ENCODE data around the gene ACSL6. TPM values are rescaled to one million over a fixed set of nuclear protein-coding genes. Genes with fewer than 3 reads are reported as not detected.

Gene ACSL6
- total RNA-seq, 4 donors from 2014 or later, result 0.04 to 3.2 (median 1.1) TPM

DNA sequence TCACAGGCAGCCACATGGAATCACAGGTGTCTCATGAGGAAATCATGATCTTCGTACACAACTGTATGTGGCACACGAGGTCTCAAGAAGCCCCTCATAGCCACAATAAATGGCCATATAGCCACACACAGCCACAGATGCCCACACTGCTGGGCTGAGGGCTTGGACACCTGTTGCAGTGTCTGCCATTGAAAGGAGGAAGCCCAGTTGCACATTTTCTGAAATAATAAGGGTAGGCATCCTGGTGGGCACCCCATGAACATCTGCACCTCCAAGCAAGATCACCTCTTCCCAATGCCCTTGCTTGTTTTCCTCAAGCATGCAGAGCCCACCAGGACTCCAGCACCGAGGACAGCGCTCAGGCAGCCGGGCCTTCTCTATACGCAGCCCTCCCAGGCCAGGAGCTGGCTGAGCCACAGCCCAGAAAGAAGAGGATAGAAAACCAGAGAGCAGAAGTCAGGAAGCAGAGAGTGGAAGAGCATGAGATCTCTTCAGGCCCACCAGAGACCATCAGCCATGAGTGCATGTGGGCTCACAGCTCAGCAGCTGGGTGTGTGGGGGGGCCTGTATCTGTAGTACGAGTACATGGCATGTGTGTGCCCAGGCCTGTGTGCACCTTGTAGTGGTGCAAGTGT is 1.0 kb upstream of the ACSL6 start:
- no peak for DNase-seq
- no peaks in the 10 kb centered on the region for H3K9me3 ChIP-seq
- intact Hi-C loops (cut with DNase I), result no loop called here
- WGBS, 2 donors, result 58 to 88% methylated on average over 3 of the region's 7 CpGs
- H3K27ac ChIP-seq, result no peak overlapping the region
- peaks cover 0 to 39% (median 0%) of the 10 kb centered on the region in 4 donors for H3K27me3 ChIP-seq
- H3K4me3 ChIP-seq, result peak overlapping the region in 1 of 4 donors; percentile 77
- TF ChIP-seq POLR2A (IDR thresholded peaks at IDR 0.05) (no peak), CTCF (IDR thresholded peaks at IDR 0.05) (no peak)
- H3K4me1 ChIP-seq, result peaks cover 13 to 39% (median 14%) of the 10 kb centered on the region in 3 donors
- no peaks in the 10 kb centered on the region for H3K36me3 ChIP-seq

DNA sequence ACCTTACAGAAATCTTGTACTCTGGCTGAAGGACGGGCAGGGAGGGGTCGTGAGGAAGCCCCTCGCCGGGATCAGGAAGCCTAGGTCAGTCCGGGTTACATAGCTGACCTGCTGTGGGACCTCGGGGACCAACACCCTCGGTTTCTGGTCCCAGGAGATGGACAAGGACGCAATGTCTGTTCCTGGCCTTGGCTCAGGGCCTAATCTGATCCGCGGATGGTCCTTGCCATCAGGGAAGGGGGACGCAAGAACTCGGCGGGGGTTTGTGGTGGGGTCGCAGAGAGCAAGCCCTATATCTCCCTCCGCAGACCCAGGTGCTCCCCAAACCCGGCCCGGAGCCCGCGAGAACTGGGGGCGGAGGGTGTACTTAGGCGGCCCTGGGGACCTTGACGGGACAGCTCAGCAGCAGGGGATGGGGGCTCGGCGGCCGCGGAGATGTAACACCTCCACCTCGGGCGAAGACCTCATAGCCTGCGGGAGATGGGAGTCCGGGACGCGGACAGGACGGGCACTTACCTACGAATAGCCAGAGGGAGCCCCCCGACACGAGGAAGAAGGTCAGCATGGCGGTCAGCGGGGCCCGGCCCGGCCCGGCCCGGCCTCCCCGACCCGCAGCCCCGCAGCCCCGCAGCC is 353 bp downstream of the ACSL6 start:
- H3K27ac ChIP-seq, result no peak overlapping the region
- H3K4me3 ChIP-seq, result peak overlapping the region; percentile 43 to 77 (median 55)
- intact Hi-C loops (cut with DNase I), result no loop called here
- 28 to 36% methylated on average over 2 to 8 of the region's 46 CpGs for WGBS, 2 donors
- H3K9me3 ChIP-seq, result no peaks in the 10 kb centered on the region
- H3K36me3 ChIP-seq, result no peaks in the 10 kb centered on the region
- peaks cover 13 to 39% (median 14%) of the 10 kb centered on the region in 3 donors for H3K4me1 ChIP-seq
- TF ChIP-seq CTCF (IDR thresholded peaks at IDR 0.05) (no peak), POLR2A (IDR thresholded peaks at IDR 0.05) (no peak)
- peaks cover 0 to 29% (median 0%) of the 10 kb centered on the region in 4 donors for H3K27me3 ChIP-seq
- no peak for DNase-seq

DNA sequence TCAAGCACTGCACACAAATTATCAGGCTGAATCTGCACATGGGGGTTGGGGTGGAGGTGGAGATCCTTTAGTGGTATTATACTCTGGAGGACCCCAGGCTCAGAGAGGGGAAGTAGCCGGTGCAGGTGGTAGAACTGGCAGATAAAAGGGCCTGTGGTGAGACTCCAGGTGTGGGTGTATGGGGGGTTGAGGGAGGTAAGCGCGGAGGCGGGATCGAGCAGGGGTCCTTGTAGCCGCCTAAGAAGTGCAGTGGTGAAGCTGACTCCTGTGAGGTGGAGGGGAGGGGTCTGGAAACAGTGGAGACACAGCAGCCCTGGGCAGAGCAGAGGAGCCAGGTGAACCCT is 841 bp downstream of the ACSL6 start:
- no peak for DNase-seq
- no peak for TF ChIP-seq CTCF (IDR thresholded peaks at IDR 0.05)
- whole genome bisulfite sequencing, 2 donors, result 83 to 95% methylated on average over 6 of the region's 6 CpGs
- Histone ChIP-seq H3K36me3 (no peaks in the 10 kb centered on the region), H3K27ac (no peak overlapping the region), H3K27me3 (peaks cover 0 to 27% (median 0%) of the 10 kb centered on the region in 4 donors), H3K4me1 (peaks cover 13 to 39% (median 14%) of the 10 kb centered on the region in 3 donors), H3K9me3 (no peaks in the 10 kb centered on the region), H3K4me3 (no peak overlapping the region)
- intact Hi-C loops (cut with DNase I), result no loop called here

DNA sequence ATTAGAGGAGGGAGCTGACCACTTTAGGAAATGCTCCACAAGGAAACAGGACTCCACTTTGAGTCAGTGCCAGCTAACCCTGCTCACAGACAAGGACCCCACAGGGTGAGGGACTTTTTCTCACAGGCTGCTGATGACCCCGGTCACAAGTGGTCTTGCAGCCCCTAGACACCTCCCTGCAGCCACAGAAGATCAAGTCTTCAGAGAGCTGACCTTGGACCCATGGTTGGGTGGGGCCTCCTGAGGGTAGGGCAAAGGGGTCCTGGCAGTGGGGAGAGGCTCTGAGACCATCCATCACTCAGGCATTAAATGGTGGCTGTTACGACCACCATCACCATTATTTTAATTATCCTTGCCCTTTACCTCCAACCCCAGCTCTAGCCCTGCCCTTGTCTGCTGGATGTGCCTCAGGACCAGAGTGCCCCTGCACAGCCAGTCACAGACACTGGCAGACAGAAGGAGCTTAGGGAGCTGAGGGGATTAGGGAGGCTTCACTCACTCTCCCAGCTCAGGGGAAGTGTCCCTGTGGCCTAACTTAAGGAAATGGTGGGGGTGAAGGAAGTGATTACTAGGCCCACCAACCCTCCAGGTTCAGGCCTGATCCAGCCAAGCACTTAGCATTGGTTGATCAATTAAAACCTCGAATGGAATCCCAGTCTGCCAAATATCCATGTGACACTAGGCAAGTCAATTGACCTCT is 1.6 kb downstream of the ACSL6 start:
- peaks cover 13 to 39% (median 14%) of the 10 kb centered on the region in 3 donors for H3K4me1 ChIP-seq
- DNase-seq, result no peak
- H3K9me3 ChIP-seq, result no peaks in the 10 kb centered on the region
- no peak overlapping the region for H3K27ac ChIP-seq
- intact Hi-C loops (cut with DNase I), result loop anchor here (5.0 kb wide), 1 partner anchor 423 kb away; no protein-coding TSS in a partner anchor
- 78 to 82% methylated on average over 2 to 3 of the region's 3 CpGs for WGBS, 2 donors
- no peak overlapping the region for H3K4me3 ChIP-seq
- TF ChIP-seq CTCF (IDR thresholded peaks at IDR 0.05), result no peak
- no peak for TF ChIP-seq POLR2A (IDR thresholded peaks at IDR 0.05)
- no peaks in the 10 kb centered on the region for H3K36me3 ChIP-seq
- H3K27me3 ChIP-seq, result peaks cover 0 to 20% (median 0%) of the 10 kb centered on the region in 4 donors

Data from esophagus squamous epithelium (tissue), 5 donors.